ENCODE results near the gene PXDC1. TPM values are rescaled to one million over a fixed set of nuclear protein-coding genes. Genes with fewer than 3 reads are reported as not detected.

The PXDC1 gene
- polyA plus RNA-seq, 1 donor from 2014 or later = 3.9 TPM

GRCh38 chr6:3706547-3706946 lies 45.0 kb downstream of the PXDC1 start:
- Histone ChIP-seq H3K36me3 (ENCODE audit: insufficient read depth, low read length) (no peaks in the 10 kb centered on the region), H3K27ac (ENCODE audit: low read length) (no peak overlapping the region), H3K4me2 (ENCODE audit: low read length) (no peak overlapping the region), H3K4me3 (ENCODE audit: low read length) (no peak overlapping the region), H4K20me1 (ENCODE audit: insufficient read depth) (no peaks in the 10 kb centered on the region), H2AFZ (ENCODE audit: low read depth, low read length) (no peak overlapping the region), H3K9ac (ENCODE audit: low read length) (no peak overlapping the region), H3K79me2 (replicated peaks; ENCODE audit: insufficient read depth, low read length) (no peaks in the 10 kb centered on the region), H3K9me2 (ENCODE audit: insufficient read depth, low read length) (no peaks in the 10 kb centered on the region), H3K27me3 (ENCODE audit: insufficient read depth, low read depth, low read length) (no peaks in the 10 kb centered on the region), H3K9me3 (ENCODE audit: low read length) (no peaks in the 10 kb centered on the region), H3F3A (ENCODE audit: insufficient read depth, low read length, poor library complexity, severe bottlenecking) (no peaks in the 10 kb centered on the region)
- TF ChIP-seq REST (IDR thresholded peaks at IDR 0.05; ENCODE audit: borderline replicate concordance) (no peak), EP300 (conservative IDR thresholded peaks at IDR 0.05; ENCODE audit: poor library complexity, severe bottlenecking) (no peak), TAF1 (IDR thresholded peaks at IDR 0.05; ENCODE audit: low read depth) (no peak), MXI1 (conservative IDR thresholded peaks at IDR 0.05; ENCODE audit: poor library complexity, severe bottlenecking) (no peak), RAD21 (conservative IDR thresholded peaks at IDR 0.05) (no peak), CTCF (IDR thresholded peaks at IDR 0.05; ENCODE audit: poor library complexity, severe bottlenecking) (no peak)

- Histone ChIP-seq H4K20me1 (ENCODE audit: insufficient read depth) (no peaks in the 10 kb centered on the region), H3K36me3 (ENCODE audit: insufficient read depth, low read length) (no peaks in the 10 kb centered on the region), H3K79me2 (replicated peaks; ENCODE audit: insufficient read depth, low read length) (no peaks in the 10 kb centered on the region), H3K27me3 (ENCODE audit: insufficient read depth, low read depth, low read length) (no peaks in the 10 kb centered on the region), H3K4me3 (ENCODE audit: low read length) (no peak overlapping the region), H2AFZ (ENCODE audit: low read depth, low read length) (no peak overlapping the region), H3F3A (ENCODE audit: insufficient read depth, low read length, poor library complexity, severe bottlenecking) (no peaks in the 10 kb centered on the region), H3K9ac (ENCODE audit: low read length) (no peak overlapping the region), H3K9me3 (ENCODE audit: low read length) (no peaks in the 10 kb centered on the region), H3K27ac (ENCODE audit: low read length) (no peak overlapping the region), H3K4me2 (ENCODE audit: low read length) (no peak overlapping the region), H3K9me2 (ENCODE audit: insufficient read depth, low read length) (no peaks in the 10 kb centered on the region)
- TF ChIP-seq REST (IDR thresholded peaks at IDR 0.05; ENCODE audit: borderline replicate concordance) = no peak
- TF ChIP-seq POLR2AphosphoS5 (IDR thresholded peaks at IDR 0.05) = peak; percentile 18
- peak; percentile 52 for TF ChIP-seq EP300 (conservative IDR thresholded peaks at IDR 0.05; ENCODE audit: poor library complexity, severe bottlenecking)
These were observed 49.9 kb downstream of the PXDC1 start for GRCh38 chr6:3701631-3702030.

All from neural cell (in vitro differentiated cells).